ENCODE measurements around the gene PAFAH1B2.

PAFAH1B2 gene

GRCh38 chr11:117187428-117187798, 43.3 kb downstream of the PAFAH1B2 start:
- peaks cover 0 to 5% (median 0%) of the 10 kb centered on the region in 11 experiments; a peak in 1 of 22 replicates for H3K9me3 ChIP-seq (replicated peaks in 1 of 11)
- H3K4me1 ChIP-seq, result peaks cover 57 to 85% (median 70%) of the 10 kb centered on the region in 10 experiments
- peak overlapping the region; percentile 23 to 79 (median 68); a peak in 19 of 22 replicates for H3K9ac ChIP-seq
- no peak for TF ChIP-seq Cebpa-rat (IDR thresholded peaks at IDR 0.05)
- peak overlapping the region; percentile 81 to 95 (median 87) for H3K4me2 ChIP-seq
- no peaks in the 10 kb centered on the region for H3K27me3 ChIP-seq
- no peaks in the 10 kb centered on the region for H4K20me1 ChIP-seq
- peak overlapping the region; percentile 41 to 96 (median 92); a peak in 21 of 22 replicates for H3K27ac ChIP-seq
- H3K4me3 ChIP-seq, result peak overlapping the region in 6 of 10 experiments; percentile 3 to 46 (median 30); a peak in 8 of 20 replicates
- peaks cover 5 to 66% (median 49%) of the 10 kb centered on the region in 11 experiments; a peak in 20 of 22 replicates for H3K36me3 ChIP-seq

- Histone ChIP-seq H3K36me3 (peaks cover 0 to 66% (median 49%) of the 10 kb centered on the region in 11 experiments; a peak in 20 of 22 replicates), H3K4me2 (peak overlapping the region; percentile 81 to 95 (median 87)), H3K27me3 (no peaks in the 10 kb centered on the region), H3K9ac (peak overlapping the region; percentile 23 to 79 (median 68); a peak in 21 of 22 replicates), H3K9me3 (replicated peaks in 1 of 11) (peaks cover 0 to 5% (median 0%) of the 10 kb centered on the region in 11 experiments; a peak in 1 of 22 replicates), H3K4me3 (peak overlapping the region in 6 of 10 experiments; percentile 3 to 46 (median 30); a peak in 9 of 20 replicates), H3K27ac (peak overlapping the region; percentile 41 to 96 (median 92); a peak in 21 of 22 replicates), H4K20me1 (no peaks in the 10 kb centered on the region), H3K4me1 (peaks cover 61 to 87% (median 73%) of the 10 kb centered on the region in 10 experiments)
- TF ChIP-seq Cebpa-rat (IDR thresholded peaks at IDR 0.05), result no peak
Observed at GRCh38 chr11:117187799-117188481, 43.9 kb downstream of the PAFAH1B2 start.

GRCh38 chr11:117188620-117189081, 44.6 kb downstream of the PAFAH1B2 start:
- H3K4me2 ChIP-seq, result peak overlapping the region; percentile 81 to 95 (median 87)
- H3K4me3 ChIP-seq, result peak overlapping the region in 2 of 10 experiments; percentile 24 to 46; a peak in 1 of 20 replicates
- peaks cover 0 to 5% (median 0%) of the 10 kb centered on the region in 11 experiments; a peak in 1 of 22 replicates for H3K9me3 ChIP-seq (replicated peaks in 1 of 11)
- no peak for TF ChIP-seq Cebpa-rat (IDR thresholded peaks at IDR 0.05)
- H3K9ac ChIP-seq, result peak overlapping the region; percentile 23 to 79 (median 68); a peak in 20 of 22 replicates
- no peaks in the 10 kb centered on the region for H3K27me3 ChIP-seq
- peaks cover 62 to 89% (median 76%) of the 10 kb centered on the region in 10 experiments for H3K4me1 ChIP-seq
- H3K27ac ChIP-seq, result peak overlapping the region; percentile 41 to 96 (median 92); a peak in 21 of 22 replicates
- H3K36me3 ChIP-seq, result peaks cover 0 to 66% (median 49%) of the 10 kb centered on the region in 11 experiments; a peak in 19 of 22 replicates
- no peaks in the 10 kb centered on the region for H4K20me1 ChIP-seq

- Histone ChIP-seq H3K36me3 (peaks cover 0 to 66% (median 49%) of the 10 kb centered on the region in 11 experiments; a peak in 19 of 22 replicates), H3K4me2 (peak overlapping the region; percentile 81 to 95 (median 87)), H3K9me3 (replicated peaks in 1 of 11) (peaks cover 0 to 5% (median 0%) of the 10 kb centered on the region in 11 experiments; a peak in 1 of 22 replicates), H3K4me1 (peaks cover 62 to 93% (median 76%) of the 10 kb centered on the region in 10 experiments), H3K4me3 (peak overlapping the region in 3 of 10 experiments; percentile 12 to 43 (median 43); a peak in 4 of 20 replicates), H4K20me1 (no peaks in the 10 kb centered on the region), H3K27me3 (no peaks in the 10 kb centered on the region), H3K9ac (peak overlapping the region; percentile 66 to 80 (median 75); a peak in 21 of 22 replicates), H3K27ac (peak overlapping the region; percentile 73 to 96 (median 92))
- peak; percentile 52 to 92 (median 87) for TF ChIP-seq Cebpa-rat (IDR thresholded peaks at IDR 0.05)
Observed at GRCh38 chr11:117189191-117189940, 45.3 kb downstream of the PAFAH1B2 start.

GRCh38 chr11:117189941-117190544, 46.0 kb downstream of the PAFAH1B2 start:
- no peaks in the 10 kb centered on the region for H3K27me3 ChIP-seq
- no peak; a peak in 1 of 22 replicates for TF ChIP-seq Cebpa-rat (IDR thresholded peaks at IDR 0.05)
- peak overlapping the region in 4 of 10 experiments; percentile 13 to 43 (median 29); a peak in 4 of 20 replicates for H3K4me3 ChIP-seq
- H3K9ac ChIP-seq, result peak overlapping the region; percentile 66 to 80 (median 75); a peak in 21 of 22 replicates
- H3K4me1 ChIP-seq, result peaks cover 60 to 95% (median 77%) of the 10 kb centered on the region in 10 experiments
- H3K27ac ChIP-seq, result peak overlapping the region; percentile 73 to 96 (median 92)
- peak overlapping the region; percentile 81 to 95 (median 87) for H3K4me2 ChIP-seq
- no peaks in the 10 kb centered on the region for H4K20me1 ChIP-seq
- H3K36me3 ChIP-seq, result peaks cover 0 to 67% (median 47%) of the 10 kb centered on the region in 11 experiments; a peak in 19 of 22 replicates
- peaks cover 0 to 5% (median 0%) of the 10 kb centered on the region in 11 experiments; a peak in 1 of 22 replicates for H3K9me3 ChIP-seq (replicated peaks in 1 of 11)

- no peaks in the 10 kb centered on the region for H3K27me3 ChIP-seq
- peak overlapping the region in 9 of 11 experiments; percentile 12 to 96 (median 92); a peak in 13 of 22 replicates for H3K27ac ChIP-seq
- peak overlapping the region in 1 of 11 experiments; percentile 5; a peak in 3 of 22 replicates for H3K9ac ChIP-seq
- H3K4me2 ChIP-seq, result peak overlapping the region in 5 of 11 experiments; percentile 12 to 89 (median 87); a peak in 8 of 22 replicates
- H3K4me3 ChIP-seq, result no peak overlapping the region
- H4K20me1 ChIP-seq, result no peaks in the 10 kb centered on the region
- no peak for TF ChIP-seq Cebpa-rat (IDR thresholded peaks at IDR 0.05)
- H3K9me3 ChIP-seq (replicated peaks in 1 of 11), result peaks cover 0 to 5% (median 0%) of the 10 kb centered on the region in 11 experiments; a peak in 1 of 22 replicates
- H3K4me1 ChIP-seq, result peaks cover 52 to 88% (median 69%) of the 10 kb centered on the region in 10 experiments
- H3K36me3 ChIP-seq, result peaks cover 0 to 83% (median 65%) of the 10 kb centered on the region in 11 experiments; a peak in 19 of 22 replicates
Observed at GRCh38 chr11:117191680-117192400, 47.8 kb downstream of the PAFAH1B2 start.

GRCh38 chr11:117192401-117192875, 48.4 kb downstream of the PAFAH1B2 start:
- Histone ChIP-seq H3K4me1 (peaks cover 46 to 82% (median 63%) of the 10 kb centered on the region in 10 experiments), H4K20me1 (no peaks in the 10 kb centered on the region), H3K9me3 (replicated peaks in 1 of 11) (peaks cover 0 to 5% (median 0%) of the 10 kb centered on the region in 11 experiments; a peak in 1 of 22 replicates), H3K4me3 (no peak overlapping the region), H3K36me3 (peaks cover 0 to 89% (median 71%) of the 10 kb centered on the region in 11 experiments; a peak in 19 of 22 replicates), H3K4me2 (peak overlapping the region in 8 of 11 experiments; percentile 2 to 89 (median 31); a peak in 12 of 22 replicates), H3K27me3 (no peaks in the 10 kb centered on the region), H3K9ac (peak overlapping the region in 1 of 11 experiments; percentile 17; a peak in 1 of 22 replicates), H3K27ac (peak overlapping the region in 9 of 11 experiments; percentile 12 to 96 (median 92); a peak in 16 of 22 replicates)
- TF ChIP-seq Cebpa-rat (IDR thresholded peaks at IDR 0.05), result no peak
